Suprapubic skin (tissue), 4 donors: ENCODE measurements around the gene GAS6.

Source experiments
- EP300 ChIP-seq: sonication (generic); formaldehyde crosslinking; IDR thresholded peaks from one replicate; pipeline ENCODE4 v1.6.1; 2017; ENCODE audit warnings: antibody characterized with exemption
- POLR2A ChIP-seq, 2 donors: fragments of 450-650 bp; IDR thresholded peaks; one replicate each; pipeline ENCODE4 v1.6.1; 2017; ENCODE audit warnings: antibody characterized with exemption in 2 of 2, mild to moderate bottlenecking in 2 of 2, moderate library complexity in 2 of 2
- POLR2AphosphoS5 ChIP-seq, 3 donors: sonication (generic); formaldehyde crosslinking; IDR thresholded peaks; one replicate each; pipeline ENCODE4 v1.6.1; 2017; ENCODE audit warnings: antibody characterized with exemption in 3 of 3
- TF ChIP-seq, protein P1 (sequence below), 2 donors: fragments of 200-600 bp in 1 of 2; fragments of 450-650 bp in 1 of 2; sonication (generic) in 1 of 2; IDR thresholded peaks; one replicate each; pipeline ENCODE4 v1.5.1; 2016 to 2019; ENCODE audit warnings: antibody characterized with exemption in 2 of 2, mild to moderate bottlenecking in 1 of 2, moderate library complexity in 1 of 2

DNA sequence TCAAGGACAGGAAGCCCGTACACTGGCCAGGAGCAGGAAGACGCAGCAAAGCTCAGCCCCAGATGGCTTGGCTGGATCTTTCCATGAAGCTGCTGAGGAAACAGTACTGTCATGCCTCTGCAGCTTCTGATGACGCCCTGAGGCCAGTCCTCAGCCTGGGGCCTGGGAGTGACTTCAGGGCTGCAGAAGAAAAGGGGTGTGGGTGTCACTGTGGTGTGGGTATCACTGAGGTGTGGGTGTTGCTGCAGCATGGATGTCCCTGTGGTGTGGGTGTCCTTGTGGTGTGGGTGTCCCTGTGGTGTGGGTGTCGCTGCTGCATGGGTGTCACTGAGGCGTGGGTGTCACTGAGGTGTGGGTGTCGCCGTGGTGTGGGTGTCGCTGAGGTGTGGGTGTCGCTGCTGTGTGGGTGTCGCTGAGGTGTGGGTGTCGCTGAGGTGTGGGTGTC is 12.0 kb upstream of the GAS6 start:
- TF ChIP-seq POLR2A (IDR thresholded peaks at IDR 0.05) (no peak), POLR2AphosphoS5 (IDR thresholded peaks at IDR 0.05) (no peak), EP300 (no peak)
- TF ChIP-seq, protein P1, sequence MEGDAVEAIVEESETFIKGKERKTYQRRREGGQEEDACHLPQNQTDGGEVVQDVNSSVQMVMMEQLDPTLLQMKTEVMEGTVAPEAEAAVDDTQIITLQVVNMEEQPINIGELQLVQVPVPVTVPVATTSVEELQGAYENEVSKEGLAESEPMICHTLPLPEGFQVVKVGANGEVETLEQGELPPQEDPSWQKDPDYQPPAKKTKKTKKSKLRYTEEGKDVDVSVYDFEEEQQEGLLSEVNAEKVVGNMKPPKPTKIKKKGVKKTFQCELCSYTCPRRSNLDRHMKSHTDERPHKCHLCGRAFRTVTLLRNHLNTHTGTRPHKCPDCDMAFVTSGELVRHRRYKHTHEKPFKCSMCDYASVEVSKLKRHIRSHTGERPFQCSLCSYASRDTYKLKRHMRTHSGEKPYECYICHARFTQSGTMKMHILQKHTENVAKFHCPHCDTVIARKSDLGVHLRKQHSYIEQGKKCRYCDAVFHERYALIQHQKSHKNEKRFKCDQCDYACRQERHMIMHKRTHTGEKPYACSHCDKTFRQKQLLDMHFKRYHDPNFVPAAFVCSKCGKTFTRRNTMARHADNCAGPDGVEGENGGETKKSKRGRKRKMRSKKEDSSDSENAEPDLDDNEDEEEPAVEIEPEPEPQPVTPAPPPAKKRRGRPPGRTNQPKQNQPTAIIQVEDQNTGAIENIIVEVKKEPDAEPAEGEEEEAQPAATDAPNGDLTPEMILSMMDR (IDR thresholded peaks at IDR 0.05) = no peak
